HG03565 (cell line): ENCODE results near the gene INCA1.
A peak's percentile ranks its signal among the peaks of the same experiment; 100 is the strongest.

ENCODE experiments used
- ATAC-seq: cut with Tn5 transposase; IDR thresholded peaks from one replicate; pipeline ENCODE4 v1.9.1; 2021; ENCODE audit warnings: mild to moderate bottlenecking, moderate library complexity; ENCODE audit not compliant: unreplicated experiment

The INCA1 gene

DNA sequence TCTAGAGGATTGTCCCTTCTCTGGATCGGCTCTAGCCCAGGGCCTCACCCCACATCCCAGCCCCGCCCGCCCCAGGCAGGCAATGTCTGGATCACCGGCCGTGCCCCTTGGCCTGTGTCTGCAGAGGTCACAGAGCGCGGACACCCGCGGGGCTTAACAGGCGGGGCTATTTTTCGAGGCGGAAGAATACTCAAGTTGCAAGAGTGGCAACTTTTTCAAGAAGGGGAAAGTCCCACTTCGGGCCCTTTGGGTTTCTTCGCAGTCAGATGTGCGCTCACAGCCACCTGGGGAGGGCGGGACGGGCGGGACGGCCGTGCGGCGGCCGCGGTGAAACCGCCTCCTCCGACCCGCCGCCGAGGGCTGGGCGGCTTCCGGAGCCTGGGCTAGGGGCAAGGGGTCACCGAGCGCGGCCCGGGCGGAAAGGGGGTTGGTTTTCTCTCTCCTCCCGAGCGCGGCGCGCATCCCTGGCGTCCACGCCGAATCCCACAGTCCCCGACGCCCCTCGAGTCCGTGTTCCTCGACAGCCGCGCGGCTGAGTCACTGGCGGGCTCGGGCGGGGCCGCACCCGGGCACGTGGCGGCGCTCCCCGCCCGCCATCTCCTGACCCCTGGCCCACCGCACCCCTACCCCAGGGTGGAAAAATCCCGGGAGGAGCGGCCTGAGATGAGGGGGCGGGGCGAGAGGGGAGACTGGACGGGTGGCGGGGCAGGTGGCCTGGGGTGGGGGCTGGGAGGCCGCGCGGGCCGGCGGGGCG is 47.8 kb downstream of the INCA1 start:
- ATAC-seq: no peak

DNA sequence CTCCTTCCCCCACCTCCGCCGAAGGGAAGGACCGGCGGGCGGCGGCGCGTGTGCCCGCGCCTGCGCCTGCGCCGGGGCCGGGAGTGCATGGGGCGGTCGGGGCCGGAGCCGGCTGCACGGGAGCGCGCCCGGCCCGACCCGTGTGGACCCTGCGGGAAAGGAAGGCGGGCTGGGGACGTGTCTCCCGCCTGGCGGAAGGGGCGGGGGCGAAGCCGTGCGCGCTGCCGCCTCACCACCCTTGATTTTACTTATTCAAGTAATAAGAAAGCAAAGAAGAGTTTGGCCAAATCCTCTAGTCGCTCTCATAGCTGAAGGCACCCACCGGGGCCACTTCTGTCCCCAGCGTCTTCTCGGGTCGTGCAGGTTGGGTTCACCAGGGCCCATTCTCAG is 48.4 kb downstream of the INCA1 start:
- ATAC-seq: no peak

DNA sequence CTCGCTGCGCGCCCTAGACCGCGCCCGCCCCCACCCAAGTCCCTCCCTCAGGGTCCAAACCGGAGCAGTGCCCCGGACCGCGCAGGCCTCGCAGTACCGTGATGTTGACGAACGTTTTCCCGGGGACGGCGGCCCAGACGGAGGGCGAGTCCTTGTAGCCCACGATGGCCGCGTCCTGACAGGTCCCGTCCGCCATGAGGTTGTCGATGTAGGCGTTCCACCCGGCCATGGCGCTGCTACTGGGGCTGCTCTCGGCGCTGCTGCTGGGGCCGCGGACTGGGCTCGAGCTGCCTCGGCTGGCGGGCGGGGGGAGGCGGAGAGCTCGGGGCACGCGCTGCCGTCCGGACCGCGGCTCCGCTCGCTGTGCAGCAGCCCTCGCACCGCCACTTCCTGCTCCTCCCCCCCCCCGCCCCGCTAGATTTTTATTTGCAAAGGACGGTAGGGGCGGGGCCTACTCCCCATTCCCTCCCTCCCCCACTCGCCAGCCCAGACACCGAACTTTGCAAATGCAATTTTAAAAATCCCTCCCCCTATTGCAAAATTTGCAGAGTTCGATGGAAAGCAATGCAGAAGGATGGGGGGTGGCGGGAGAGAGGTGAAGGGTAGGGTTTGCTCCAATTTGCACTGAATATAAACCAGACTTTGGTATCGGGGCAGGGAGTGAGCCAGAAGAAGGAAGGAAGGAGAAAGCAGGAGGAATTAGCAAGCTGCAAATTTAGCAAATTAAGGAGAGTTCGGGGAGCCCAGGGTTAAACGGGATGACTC is 49.0 kb downstream of the INCA1 start, which contains the start of gene PFN1:
PFN1 (minus strand) TSS at position 365 of the 765 bp plus-strand sequence; CDS start at position 229, 136 bp downstream.
- no peak for ATAC-seq

DNA sequence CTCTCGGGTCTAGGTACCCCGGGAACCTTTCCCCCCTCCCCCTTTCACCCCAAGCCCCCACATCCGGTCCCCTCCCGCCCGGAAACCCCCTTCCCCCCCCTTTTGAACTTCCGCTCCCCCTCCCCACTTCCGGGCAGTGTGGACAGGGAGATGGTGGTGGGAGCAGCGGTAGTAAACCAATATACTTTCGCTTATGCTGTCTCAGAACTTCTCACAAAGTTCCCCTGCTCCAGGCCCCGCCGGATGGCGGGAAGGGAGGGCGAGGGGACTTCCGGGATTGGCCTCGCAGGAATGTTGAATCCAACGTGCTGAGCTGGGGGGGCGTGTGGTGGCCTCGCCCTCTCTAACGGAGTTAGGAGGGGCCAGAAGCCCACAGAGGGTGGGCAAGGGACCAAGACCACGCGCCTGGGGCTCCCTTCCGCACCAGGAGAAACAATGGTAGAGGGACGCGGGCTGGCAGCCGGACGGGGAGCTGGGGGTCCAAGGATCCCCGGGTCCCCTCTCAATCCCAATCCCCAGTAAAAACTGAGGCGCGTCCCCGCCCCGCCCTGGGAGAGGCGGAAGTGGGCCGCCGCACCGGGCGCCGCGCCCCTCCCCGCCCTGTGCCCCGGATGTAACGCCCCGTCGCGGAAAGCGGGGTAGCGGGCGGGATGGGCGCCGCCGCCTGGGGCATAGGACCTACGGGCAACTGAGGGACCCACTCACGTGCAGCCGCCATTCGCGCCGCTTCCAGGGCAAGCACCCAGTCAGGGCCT is 49.7 kb downstream of the INCA1 start:
- no peak for ATAC-seq

DNA sequence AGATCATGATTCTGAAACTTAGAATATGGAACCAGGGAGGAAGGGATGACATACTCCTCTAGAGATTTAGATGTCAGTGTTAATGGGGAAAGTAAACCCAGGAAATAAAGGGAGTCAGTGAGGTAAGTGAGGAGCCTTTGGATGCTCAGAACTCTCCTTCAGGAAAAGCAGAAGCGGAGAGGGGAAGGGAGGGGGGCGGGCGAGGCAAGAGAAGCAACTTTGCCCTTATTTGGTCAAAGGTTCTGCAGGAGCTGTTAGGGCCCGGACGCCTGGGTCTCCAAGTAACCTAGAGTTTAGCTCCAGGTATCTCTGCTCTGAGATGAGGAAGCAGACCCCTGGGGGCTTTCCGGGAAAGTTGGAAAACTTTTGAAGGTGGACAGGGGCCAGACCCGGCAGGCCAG is 50.3 kb downstream of the INCA1 start:
- ATAC-seq: no peak

DNA sequence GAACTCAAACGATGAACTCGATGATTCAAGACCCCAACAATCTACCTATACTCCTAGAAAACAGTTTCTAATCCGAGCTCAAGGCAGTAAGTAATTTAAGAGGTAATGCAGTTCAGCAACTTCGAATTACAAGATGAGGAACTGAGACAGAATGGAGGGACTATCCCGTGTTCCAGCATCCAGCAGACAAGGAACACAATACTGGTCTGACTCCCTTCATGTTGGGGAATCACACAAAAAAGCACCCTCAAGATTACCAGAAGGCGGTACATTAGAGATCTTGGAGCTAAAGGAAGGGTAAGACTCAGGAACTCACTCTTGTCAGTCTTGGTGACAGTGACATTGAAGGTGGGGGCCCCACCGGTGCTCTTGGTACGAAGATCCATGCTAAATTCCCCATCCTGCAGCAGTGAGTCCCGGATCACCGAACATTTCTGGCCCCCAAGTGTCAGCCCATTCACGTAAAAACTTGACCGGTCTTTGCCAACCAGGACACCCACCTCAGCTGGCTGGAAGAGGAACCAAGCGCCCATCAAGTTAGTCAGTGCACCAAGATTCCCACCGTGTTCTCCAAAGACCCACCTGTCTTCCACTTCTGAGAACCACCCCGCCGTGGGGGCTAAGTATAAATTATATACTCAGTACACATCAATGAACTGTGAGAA is 50.9 kb downstream of the INCA1 start:
- ATAC-seq: no peak

DNA sequence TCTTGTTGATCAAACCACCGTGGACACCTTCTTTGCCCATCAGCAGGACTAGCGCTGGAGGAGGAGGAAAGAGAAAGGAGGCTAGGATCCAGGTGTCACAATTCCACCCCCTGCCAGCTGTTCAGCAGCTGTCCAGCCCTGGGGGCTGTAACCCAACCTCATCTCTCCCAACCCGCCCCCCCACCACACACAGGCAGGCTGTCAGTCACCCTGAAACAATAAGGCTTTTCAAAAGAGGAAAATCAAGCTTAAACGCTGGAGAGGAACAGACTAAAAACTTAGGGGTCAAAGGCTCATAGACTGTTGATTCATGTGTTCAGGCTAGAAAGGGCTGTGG is 51.4 kb downstream of the INCA1 start:
- ATAC-seq: no peak

DNA sequence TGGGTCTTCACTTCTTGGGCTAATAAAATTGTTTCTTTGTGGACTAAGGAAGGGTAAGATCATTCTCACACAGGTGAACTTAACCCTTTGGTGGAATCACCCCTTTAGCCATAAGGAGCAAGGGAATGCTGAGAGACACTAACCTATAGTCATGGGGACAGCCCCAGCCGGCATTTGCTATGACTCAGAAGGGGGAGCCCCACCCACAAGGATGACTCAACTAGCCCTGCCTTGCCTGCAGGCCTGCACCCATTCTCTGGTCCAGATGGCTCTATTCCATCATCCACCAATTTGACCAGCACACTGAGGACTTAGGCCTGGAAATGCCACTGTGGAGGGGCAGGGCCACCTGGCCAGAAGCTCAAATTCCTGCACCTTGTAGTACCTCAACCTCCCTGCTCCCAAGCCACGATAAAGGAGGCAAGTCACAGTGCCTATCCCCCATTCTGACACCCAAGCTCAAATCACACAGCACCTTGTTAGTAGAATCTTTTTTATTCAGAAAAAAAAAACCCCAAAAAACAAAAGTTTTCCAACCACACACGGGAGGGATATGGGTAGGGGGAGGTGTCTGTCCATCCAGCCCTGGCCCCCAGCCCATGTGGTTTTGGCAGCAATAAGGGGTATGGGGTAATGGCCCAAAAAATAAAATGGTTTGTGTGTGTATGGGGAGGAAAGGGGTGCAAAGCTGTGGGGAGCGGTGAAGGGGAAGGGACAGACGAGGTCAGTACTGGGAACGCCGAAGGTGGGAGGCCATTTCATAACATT is 52.0 kb downstream of the INCA1 start:
- ATAC-seq: no peak

DNA sequence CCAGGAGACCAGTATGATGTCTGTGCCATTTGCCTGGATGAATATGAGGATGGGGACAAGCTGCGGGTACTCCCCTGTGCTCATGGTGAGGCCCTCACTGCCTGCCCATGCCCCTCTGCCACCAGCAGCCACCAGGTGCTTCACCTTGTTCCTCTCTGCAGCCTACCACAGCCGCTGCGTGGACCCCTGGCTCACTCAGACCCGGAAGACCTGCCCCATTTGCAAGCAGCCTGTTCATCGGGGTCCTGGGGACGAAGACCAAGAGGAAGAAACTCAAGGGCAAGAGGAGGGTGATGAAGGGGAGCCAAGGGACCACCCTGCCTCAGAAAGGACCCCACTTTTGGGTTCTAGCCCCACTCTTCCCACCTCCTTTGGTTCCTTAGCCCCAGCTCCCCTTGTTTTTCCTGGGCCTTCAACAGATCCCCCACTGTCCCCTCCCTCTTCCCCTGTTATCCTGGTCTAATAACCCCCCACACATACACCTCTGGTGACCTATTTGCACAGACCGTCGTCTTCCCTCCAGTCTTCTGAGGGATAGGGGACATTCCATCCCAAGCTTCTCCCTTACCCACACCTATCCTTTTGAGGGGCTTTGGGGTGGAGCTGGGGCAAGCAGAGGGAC is 52.7 kb downstream of the INCA1 start:
- no peak for ATAC-seq

DNA sequence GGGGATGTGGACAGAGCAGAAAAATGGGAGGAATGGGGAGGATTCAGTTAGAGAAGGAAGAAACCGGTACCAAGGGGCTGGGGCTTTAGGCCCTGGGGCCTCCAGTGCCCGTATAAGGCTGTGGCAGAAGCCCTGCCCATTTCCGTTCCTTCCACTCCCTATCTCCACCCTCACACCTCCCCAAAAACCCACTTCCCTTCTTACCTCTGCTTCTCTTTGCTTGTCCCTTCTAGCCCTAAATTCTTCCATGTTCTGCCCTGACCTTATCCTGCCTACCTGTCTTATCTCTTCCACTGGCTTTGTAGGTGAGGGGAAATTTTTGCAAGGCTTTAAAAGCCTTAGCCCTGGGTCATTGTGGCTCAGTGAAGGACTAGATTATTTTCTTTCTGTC is 53.2 kb downstream of the INCA1 start:
- no peak for ATAC-seq

DNA sequence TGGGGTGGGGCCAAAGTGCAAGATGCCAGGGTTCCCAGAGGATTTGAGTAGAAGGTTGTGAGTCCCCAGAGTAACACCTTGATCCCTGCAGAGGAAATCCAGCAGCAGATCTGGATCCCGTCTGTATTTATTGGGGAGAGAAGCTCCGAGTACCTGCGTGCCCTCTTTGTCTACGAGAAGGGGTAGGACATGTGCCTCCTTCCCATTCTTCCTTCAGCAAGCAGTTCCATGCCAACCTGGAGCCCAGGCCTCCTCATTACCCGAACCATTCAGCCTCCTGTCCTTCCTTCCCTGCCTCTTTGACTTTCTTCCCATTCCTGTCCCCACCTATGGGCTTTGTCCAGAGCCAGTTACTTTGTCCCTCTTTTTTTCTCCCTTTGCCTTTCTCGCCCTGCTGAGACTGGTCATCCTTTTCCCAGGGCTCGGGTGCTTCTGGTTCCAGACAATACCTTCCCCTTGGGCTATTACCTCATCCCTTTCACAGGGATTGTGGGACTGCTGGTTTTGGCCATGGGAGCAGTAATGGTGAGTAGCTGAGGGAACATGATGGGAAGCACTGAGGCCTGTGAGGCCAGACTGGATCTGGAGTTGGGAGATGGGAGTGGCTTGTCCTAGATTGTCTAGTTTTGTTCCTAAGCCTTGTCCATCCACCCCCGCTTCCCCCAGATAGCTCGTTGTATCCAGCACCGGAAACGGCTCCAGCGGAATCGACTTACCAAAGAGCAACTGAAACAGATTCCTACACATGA is 54.4 kb downstream of the INCA1 start:
- ATAC-seq: no peak

DNA sequence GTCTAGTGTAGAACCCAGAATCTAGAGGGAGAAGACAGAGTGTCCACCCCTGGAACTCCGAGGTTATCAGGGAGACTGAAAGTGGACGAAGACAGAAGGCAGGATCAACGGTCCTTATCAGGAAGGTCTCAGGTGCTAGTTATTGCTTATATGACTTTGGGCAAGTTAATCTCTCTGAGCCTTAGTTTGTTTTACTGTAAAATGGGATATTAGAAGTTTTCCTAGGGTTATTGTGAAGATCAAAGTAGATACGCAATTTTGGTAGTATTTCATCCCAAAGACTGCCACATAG is 56.1 kb downstream of the INCA1 start:
- no peak for ATAC-seq

DNA sequence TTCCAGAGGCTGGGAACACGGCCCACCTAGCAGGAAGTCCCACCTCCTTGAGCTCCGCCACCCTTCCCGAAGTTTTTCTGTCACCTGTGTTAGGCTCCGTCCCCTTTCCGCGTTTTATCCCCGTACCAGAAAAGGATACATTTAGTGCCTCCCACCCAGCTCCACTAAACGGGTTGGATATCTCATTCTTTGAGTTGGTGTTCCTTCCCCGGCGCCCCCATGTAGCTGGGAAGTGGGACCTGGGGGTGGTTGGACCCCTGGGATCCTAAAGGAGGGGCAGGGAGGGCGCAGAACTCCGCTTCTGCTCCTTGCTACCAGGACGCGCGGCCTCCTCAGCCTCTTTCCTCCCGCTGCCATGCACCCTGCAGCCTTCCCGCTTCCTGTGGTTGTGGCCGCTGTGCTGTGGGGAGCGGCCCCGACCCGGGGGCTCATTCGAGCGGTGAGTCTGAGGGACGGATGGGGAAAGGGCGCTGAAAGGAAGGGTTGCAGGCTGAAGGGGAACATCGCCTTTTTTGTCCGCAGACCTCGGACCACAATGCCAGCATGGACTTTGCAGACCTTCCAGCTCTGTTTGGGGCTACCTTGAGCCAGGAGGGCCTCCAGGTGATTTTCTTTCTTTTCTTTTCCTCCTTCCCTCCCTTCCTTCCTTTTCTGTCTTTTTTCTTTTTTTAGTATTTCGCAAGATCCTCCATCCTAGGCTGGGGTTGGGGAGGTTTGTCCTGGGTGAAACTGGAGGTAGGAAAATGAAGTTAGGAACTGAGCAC is 56.6 kb downstream of the INCA1 start:
- no peak for ATAC-seq

DNA sequence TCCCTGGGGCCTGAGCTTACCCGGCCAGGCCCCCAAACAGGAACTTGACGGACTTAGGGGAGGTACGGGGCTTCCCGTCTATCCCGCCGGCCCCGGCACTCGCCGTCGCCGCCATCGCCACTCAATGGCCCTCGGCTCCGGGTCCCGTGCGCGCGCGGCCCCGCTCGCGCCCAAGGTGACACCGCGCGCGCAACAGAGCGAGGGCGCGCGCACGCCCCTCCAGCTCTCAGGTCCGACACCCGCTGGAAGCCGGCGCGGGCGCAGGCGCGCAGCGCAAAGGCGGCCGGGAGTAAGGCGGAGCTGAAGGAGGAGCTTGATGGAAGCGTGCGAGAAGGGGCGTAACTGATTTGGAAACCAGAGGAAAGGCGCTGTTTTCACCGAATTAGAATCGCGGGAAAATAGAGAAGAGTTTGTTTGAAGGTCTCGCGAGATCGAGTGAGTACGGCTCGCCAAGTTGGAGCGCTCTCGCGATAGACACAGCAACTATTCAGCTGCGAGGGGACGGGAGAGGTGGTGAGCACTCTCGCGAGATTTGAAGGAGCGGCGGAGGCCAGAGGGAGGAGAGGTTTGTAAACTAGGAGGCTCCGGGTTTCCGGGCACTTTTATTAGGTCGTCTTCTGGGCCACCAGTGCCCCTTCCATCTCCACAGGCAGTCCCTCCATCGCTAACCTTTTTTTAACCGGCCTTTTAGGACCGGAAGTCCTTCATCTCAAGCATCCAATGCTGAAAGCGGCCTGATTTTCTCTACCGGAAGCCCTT is 57.3 kb downstream of the INCA1 start, which contains the start of the genes RNF167 and SLC25A11:
RNF167 (plus strand) TSS at position 473 of the 759 bp plus-strand sequence. CDS start 642 bp downstream, outside the sequence.
SLC25A11 (minus strand) TSS at position 251 of the 759 bp plus-strand sequence; CDS start at position 115, 136 bp downstream.
- ATAC-seq: peak; percentile 75

DNA sequence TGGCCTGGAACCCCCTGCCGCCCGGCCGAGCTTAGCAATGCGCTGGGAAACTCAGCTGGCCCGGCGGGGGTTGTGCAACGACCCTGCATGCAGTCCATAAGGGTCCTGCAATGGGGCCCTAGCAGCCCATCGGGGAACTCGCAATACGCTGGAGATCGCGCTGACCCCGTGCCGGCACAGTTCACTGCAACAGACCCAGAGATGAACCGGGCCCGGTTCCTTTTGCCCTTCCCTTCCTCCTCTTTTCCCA is 57.9 kb downstream of the INCA1 start:
- no peak for ATAC-seq

DNA sequence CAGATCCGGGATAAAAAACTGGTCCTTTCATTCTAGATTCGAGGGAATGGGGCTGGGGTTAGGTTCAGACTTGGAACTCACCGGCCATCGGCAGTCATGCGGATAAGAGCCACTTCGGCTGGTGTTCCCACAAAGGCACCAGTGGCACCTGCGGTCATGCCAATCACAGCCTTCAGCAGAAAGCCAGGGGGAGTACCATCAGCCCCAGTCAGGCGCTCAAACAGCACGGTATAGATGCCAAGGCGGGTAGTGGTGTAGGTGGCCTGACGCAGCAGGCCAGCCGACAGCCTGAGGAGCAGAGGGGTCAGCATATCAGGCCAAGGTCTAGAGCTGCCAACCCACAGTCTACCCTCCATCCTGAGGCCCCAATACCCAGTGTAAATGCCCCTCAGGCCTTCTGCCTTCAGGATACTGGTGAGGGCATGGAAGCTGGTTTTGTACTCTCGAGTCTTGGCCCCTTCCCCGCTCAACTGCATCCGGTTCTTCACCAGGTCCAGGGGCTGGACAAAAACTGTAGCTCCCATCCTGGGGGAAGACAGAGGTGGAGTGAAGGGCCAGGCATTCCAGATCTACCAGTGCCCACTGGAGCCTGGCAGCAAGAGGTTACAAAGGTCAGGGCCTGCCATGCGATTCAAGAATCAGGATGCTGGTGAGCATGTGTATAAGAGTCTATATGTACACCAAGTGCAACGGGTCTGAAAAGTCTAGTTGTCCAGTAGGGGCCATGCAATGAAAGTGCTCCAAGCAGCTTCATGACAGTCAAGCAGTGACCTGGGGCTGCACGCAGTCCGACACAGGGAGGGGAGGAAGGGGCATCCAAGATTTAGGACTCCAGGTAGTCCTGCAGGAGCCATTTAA is 58.4 kb downstream of the INCA1 start:
- no peak for ATAC-seq
